Body of pancreas (tissue), 4 donors: ENCODE results near the gene JAKMIP2. TPM values are rescaled to one million over a fixed set of nuclear protein-coding genes. Genes with fewer than 3 reads are reported as not detected.

ENCODE experiments used
- ATAC-seq: fragments of 150-250 bp; one replicate; pipeline ENCODE4 v1.9.1; 2016
- DNase-seq, 4 donors: peaks; one replicate each; pipeline ENCODE4 v3.0.0-alpha.2; 2019
- H3K27ac ChIP-seq, 4 donors: fragments of 200-600 bp; sonication (generic); 1 replicate in 3 of 4; 2 replicates in 1 of 4; pipeline versions ENCODE4 v1.5.1 to v1.6.1; 2016 to 2019; ENCODE audit warnings: mild to moderate bottlenecking in 1 of 4, mixed read lengths in 1 of 4, moderate library complexity in 1 of 4
- H3K27me3 ChIP-seq, 2 donors: fragments of 200-600 bp; sonication (generic); one replicate each; pipeline ENCODE4 v1.6.0; 2016; ENCODE audit warnings: mild to moderate bottlenecking in 1 of 2
- H3K36me3 ChIP-seq, 2 donors: fragments of 200-600 bp; sonication (generic); replicated peaks in 1 of 2; 2 replicates each; pipeline ENCODE4 v1.5.1; 2016; ENCODE audit warnings: low read depth in 2 of 2; ENCODE audit not compliant: insufficient read depth in 1 of 2
- H3K4me1 ChIP-seq: fragments of 200-600 bp; sonication (generic); one replicate; pipeline ENCODE4 v1.6.0; 2016
- H3K4me3 ChIP-seq, 2 donors: fragments of 200-600 bp; sonication (generic); 1 replicate in 1 of 2; 2 replicates in 1 of 2; pipeline ENCODE4 v1.5.1; 2016 to 2019
- H3K9me3 ChIP-seq, 3 donors: fragments of 200-600 bp; sonication (generic); 1 replicate in 2 of 3; 2 replicates in 1 of 3; pipeline ENCODE4 v1.5.1; 2016
- CTCF ChIP-seq, 7 experiments: fragments of 450-650 bp in 4 of 7; fragments of 200-600 bp in 3 of 7; sonication (generic) in 3 of 7; IDR thresholded peaks; one replicate each; pipeline ENCODE4 v1.5.1; 2016 to 2019; ENCODE audit warnings: antibody characterized with exemption in 7 of 7
- POLR2A ChIP-seq, 3 donors: fragments of 450-650 bp; IDR thresholded peaks; one replicate each; pipeline ENCODE4 v1.6.1; 2016; ENCODE audit warnings: antibody characterized with exemption in 3 of 3, mild to moderate bottlenecking in 2 of 3
- WGBS, 2 donors: methylation state at CpG; one replicate each; pipeline ENCODE4 v1.1.5; 2017; 5-methylcytosine and 5-hydroxymethylcytosine counted together
- intact Hi-C: fragments of 100-400 bp; cut with DNase I; formaldehyde crosslinking; loops from one replicate; pipeline ENCODE4 v1.15.1; 2023
- total RNA-seq, 2 donors: library from RNA; depleted of rRNA; stranded (reverse); fragments of >200 nt; gene quantifications; one replicate each; pipeline ENCODE4 v1.1.0, GENCODE V29; 2016

Gene JAKMIP2
- total RNA-seq, 2 donors from 2014 or later, result 0.78 to 1.3 TPM

- ATAC-seq, result no peak
- intact Hi-C loops, result loop anchor here (5.0 kb wide), 1 partner anchor 186 kb away; no protein-coding TSS in a partner anchor
- Histone ChIP-seq H3K9me3 (no peaks in the 10 kb centered on the region), H3K4me3 (no peak overlapping the region), H3K27me3 (no peaks in the 10 kb centered on the region), H3K27ac (no peak overlapping the region), H3K36me3 (no peaks in the 10 kb centered on the region), H3K4me1 (peaks cover 7% of the 10 kb centered on the region)
- 64 to 81% methylated on average over 1 of the region's 1 CpG for WGBS, 2 donors
- TF ChIP-seq POLR2A (IDR thresholded peaks at IDR 0.05) (no peak), CTCF (IDR thresholded peaks at IDR 0.05) (no peak)
- no peak for DNase-seq
Observed at GRCh38 chr5:147813696-147814095, 31.2 kb upstream of the JAKMIP2 start.

- 44 to 46% methylated on average over 5 of the region's 5 CpGs for WGBS, 2 donors
- intact Hi-C loops, result loop anchor here (5.0 kb wide), 1 partner anchor 183 kb away; no protein-coding TSS in a partner anchor
- no peak overlapping the region for H3K4me3 ChIP-seq
- H3K36me3 ChIP-seq, result no peaks in the 10 kb centered on the region
- TF ChIP-seq CTCF (IDR thresholded peaks at IDR 0.05) (no peak), POLR2A (IDR thresholded peaks at IDR 0.05) (no peak)
- peaks cover 7% of the 10 kb centered on the region for H3K4me1 ChIP-seq
- ATAC-seq, result peak; percentile 57
- peak overlapping the region in 1 of 4 donors; percentile 14 for H3K27ac ChIP-seq
- no peak for DNase-seq
- no peaks in the 10 kb centered on the region for H3K9me3 ChIP-seq
- H3K27me3 ChIP-seq, result no peaks in the 10 kb centered on the region
Observed at GRCh38 chr5:147809830-147810666, 27.5 kb upstream of the JAKMIP2 start.

- ATAC-seq (peak; percentile 40), DNase-seq (peak in 1 of 4 donors; percentile 55)
- H3K27ac ChIP-seq, result no peak overlapping the region
- 55 to 70% methylated on average over 6 of the region's 6 CpGs for WGBS, 2 donors
- intact Hi-C loops, result no loop called here
- H3K4me1 ChIP-seq, result no peaks in the 10 kb centered on the region
- H3K36me3 ChIP-seq, result no peaks in the 10 kb centered on the region
- TF ChIP-seq CTCF (IDR thresholded peaks at IDR 0.05) (no peak), POLR2A (IDR thresholded peaks at IDR 0.05) (no peak)
- no peaks in the 10 kb centered on the region for H3K9me3 ChIP-seq
- H3K27me3 ChIP-seq, result no peaks in the 10 kb centered on the region
- H3K4me3 ChIP-seq, result no peak overlapping the region
Observed at GRCh38 chr5:147805030-147805454, 22.5 kb upstream of the JAKMIP2 start.

GRCh38 chr5:147804334-147804733, 21.8 kb upstream of the JAKMIP2 start:
- no peak for DNase-seq
- no peak overlapping the region for H3K4me3 ChIP-seq
- no peaks in the 10 kb centered on the region for H3K4me1 ChIP-seq
- no peak for ATAC-seq
- no peaks in the 10 kb centered on the region for H3K36me3 ChIP-seq
- no peaks in the 10 kb centered on the region for H3K9me3 ChIP-seq
- WGBS, 2 donors, result 73 to 79% methylated on average over 3 of the region's 3 CpGs
- H3K27ac ChIP-seq, result no peak overlapping the region
- no peaks in the 10 kb centered on the region for H3K27me3 ChIP-seq
- no peak for TF ChIP-seq CTCF (IDR thresholded peaks at IDR 0.05)
- no peak for TF ChIP-seq POLR2A (IDR thresholded peaks at IDR 0.05)
- intact Hi-C loops, result no loop called here
